ENCODE measurements around the gene RPL22. TPM values are rescaled to one million over a fixed set of nuclear protein-coding genes. Genes with fewer than 3 reads are reported as not detected.

RPL22 gene
- polyA plus RNA-seq, 1 donor (not counting 4 experiments of a cell fraction or from before 2014, with no cell fraction given), result 421 TPM

GRCh38 chr1:6181347-6181770 lies 18.0 kb downstream of the RPL22 start:
- H2AFZ ChIP-seq (ENCODE audit: control insufficient read depth, low read length), result no peak overlapping the region
- peaks cover 28% of the 10 kb centered on the region for H4K20me1 ChIP-seq (ENCODE audit: control insufficient read depth, extremely low read depth, insufficient read depth, low read length)
- peaks cover 21% of the 10 kb centered on the region for H3K4me1 ChIP-seq (ENCODE audit: control insufficient read depth, extremely low read depth, insufficient read depth, low read length)
- no peaks in the 10 kb centered on the region for H3K9me3 ChIP-seq (ENCODE audit: control insufficient read depth, low read depth, low read length)
- H3K4me3 ChIP-seq (ENCODE audit: control insufficient read depth in 2 of 3, extremely low read depth in 1 of 3, insufficient read depth in 2 of 3, low read depth in 1 of 3, low read length in 3 of 3), result no peak overlapping the region
- no peak overlapping the region for H3K27ac ChIP-seq (ENCODE audit: control insufficient read depth, insufficient read depth, low read length)
- peaks cover 3% of the 10 kb centered on the region for H3K9me1 ChIP-seq (ENCODE audit: control insufficient read depth, extremely low read depth, insufficient read depth, low read length)
- peaks cover 52% of the 10 kb centered on the region for H3K27me3 ChIP-seq (ENCODE audit: control insufficient read depth, extremely low read depth, insufficient read depth, low read length)
- TF ChIP-seq, protein P1, sequence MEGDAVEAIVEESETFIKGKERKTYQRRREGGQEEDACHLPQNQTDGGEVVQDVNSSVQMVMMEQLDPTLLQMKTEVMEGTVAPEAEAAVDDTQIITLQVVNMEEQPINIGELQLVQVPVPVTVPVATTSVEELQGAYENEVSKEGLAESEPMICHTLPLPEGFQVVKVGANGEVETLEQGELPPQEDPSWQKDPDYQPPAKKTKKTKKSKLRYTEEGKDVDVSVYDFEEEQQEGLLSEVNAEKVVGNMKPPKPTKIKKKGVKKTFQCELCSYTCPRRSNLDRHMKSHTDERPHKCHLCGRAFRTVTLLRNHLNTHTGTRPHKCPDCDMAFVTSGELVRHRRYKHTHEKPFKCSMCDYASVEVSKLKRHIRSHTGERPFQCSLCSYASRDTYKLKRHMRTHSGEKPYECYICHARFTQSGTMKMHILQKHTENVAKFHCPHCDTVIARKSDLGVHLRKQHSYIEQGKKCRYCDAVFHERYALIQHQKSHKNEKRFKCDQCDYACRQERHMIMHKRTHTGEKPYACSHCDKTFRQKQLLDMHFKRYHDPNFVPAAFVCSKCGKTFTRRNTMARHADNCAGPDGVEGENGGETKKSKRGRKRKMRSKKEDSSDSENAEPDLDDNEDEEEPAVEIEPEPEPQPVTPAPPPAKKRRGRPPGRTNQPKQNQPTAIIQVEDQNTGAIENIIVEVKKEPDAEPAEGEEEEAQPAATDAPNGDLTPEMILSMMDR (optimal IDR thresholded peaks at IDR 0.05 in 1 of 3, IDR thresholded peaks at IDR 0.05 in 1 of 3, conservative IDR thresholded peaks at IDR 0.05 in 1 of 3; ENCODE audit: extremely low read depth in 1 of 3, insufficient read depth in 2 of 3, low read length in 3 of 3), result no peak
- TF ChIP-seq EZH2 (IDR thresholded peaks at IDR 0.05; ENCODE audit: low read length), result peak; percentile 60
- H3K36me3 ChIP-seq (ENCODE audit: control insufficient read depth in 2 of 2, extremely low read depth in 1 of 2, insufficient read depth in 2 of 2, low read length in 2 of 2), result peaks cover 3% of the 10 kb centered on the region in 2 experiments
- dilution Hi-C loops (cut with MboI; ENCODE audit: extremely low pct_ligation_motif_present, low sequenced_read_pairs), result no loop called here
- FAIRE-seq (no peak), DNase-seq (ENCODE audit: low read depth, low spot score) (no peak)
- H3K4me2 ChIP-seq (ENCODE audit: control insufficient read depth, extremely low read depth, insufficient read depth, low read depth, low read length), result no peak overlapping the region
- H3K9ac ChIP-seq (ENCODE audit: control insufficient read depth, extremely low read depth, insufficient read depth, low read length), result no peak overlapping the region
- H3K79me2 ChIP-seq (ENCODE audit: control insufficient read depth, insufficient read depth, low read length), result no peaks in the 10 kb centered on the region

- no peak overlapping the region for H2AFZ ChIP-seq (ENCODE audit: control insufficient read depth, low read length)
- H3K4me1 ChIP-seq (ENCODE audit: control insufficient read depth, extremely low read depth, insufficient read depth, low read length), result peaks cover 19% of the 10 kb centered on the region
- H4K20me1 ChIP-seq (ENCODE audit: control insufficient read depth, extremely low read depth, insufficient read depth, low read length), result peaks cover 26% of the 10 kb centered on the region
- no peaks in the 10 kb centered on the region for H3K79me2 ChIP-seq (ENCODE audit: control insufficient read depth, insufficient read depth, low read length)
- TF ChIP-seq, protein P1 (optimal IDR thresholded peaks at IDR 0.05 in 1 of 3, IDR thresholded peaks at IDR 0.05 in 1 of 3, conservative IDR thresholded peaks at IDR 0.05 in 1 of 3; ENCODE audit: extremely low read depth in 1 of 3, insufficient read depth in 2 of 3, low read length in 3 of 3), result no peak
- peak; percentile 86 for TF ChIP-seq EZH2 (IDR thresholded peaks at IDR 0.05; ENCODE audit: low read length)
- peaks cover 3% of the 10 kb centered on the region for H3K9me1 ChIP-seq (ENCODE audit: control insufficient read depth, extremely low read depth, insufficient read depth, low read length)
- no peak overlapping the region for H3K9ac ChIP-seq (ENCODE audit: control insufficient read depth, extremely low read depth, insufficient read depth, low read length)
- DNase-seq (ENCODE audit: low read depth, low spot score) (no peak), FAIRE-seq (no peak)
- H3K4me2 ChIP-seq (ENCODE audit: control insufficient read depth, extremely low read depth, insufficient read depth, low read depth, low read length), result no peak overlapping the region
- H3K9me3 ChIP-seq (ENCODE audit: control insufficient read depth, low read depth, low read length), result no peaks in the 10 kb centered on the region
- dilution Hi-C loops (cut with MboI; ENCODE audit: extremely low pct_ligation_motif_present, low sequenced_read_pairs), result no loop called here
- peaks cover under 1 to 3% of the 10 kb centered on the region in 2 experiments for H3K36me3 ChIP-seq (ENCODE audit: control insufficient read depth in 2 of 2, extremely low read depth in 1 of 2, insufficient read depth in 2 of 2, low read length in 2 of 2)
- peaks cover 56% of the 10 kb centered on the region for H3K27me3 ChIP-seq (ENCODE audit: control insufficient read depth, extremely low read depth, insufficient read depth, low read length)
- no peak overlapping the region for H3K27ac ChIP-seq (ENCODE audit: control insufficient read depth, insufficient read depth, low read length)
- no peak overlapping the region for H3K4me3 ChIP-seq (ENCODE audit: control insufficient read depth in 2 of 3, extremely low read depth in 1 of 3, insufficient read depth in 2 of 3, low read depth in 1 of 3, low read length in 3 of 3)
These were observed 18.6 kb downstream of the RPL22 start for GRCh38 chr1:6180707-6181311.

Data from keratinocyte (primary cell).